H1 (cell line): ENCODE measurements around the gene SKIDA1. TPM values are rescaled to one million over a fixed set of nuclear protein-coding genes. Genes with fewer than 3 reads are reported as not detected.

ENCODE experiments used
- CTCF ChIA-PET: fragments of 300-600 bp; sonication (Branson Sonifier 250); formaldehyde crosslinking; loops from one replicate; lab custom pipeline; 2021; ENCODE audit not compliant: partially characterized antibody; lab: Charles Lee
- POLR2A ChIA-PET: fragments of 300-600 bp; sonication (Branson Sonifier 250); formaldehyde crosslinking; loops from one replicate; lab custom pipeline; 2021; ENCODE audit warnings: inconsistent platforms; ENCODE audit not compliant: partially characterized antibody; lab: Charles Lee
- DNase-seq, 2 experiments: peaks; one replicate each; pipeline versions ENCODE4 v3.0.0 to v3.0.0-alpha.2; 2010 to 2022; ENCODE audit warnings: low spot score in 2 of 2, low read depth in 1 of 2, mixed read lengths in 1 of 2
- FAIRE-seq: peaks from 2 replicates; lab custom pipeline; 2011; peaks lifted over from hg19 to GRCh38; lab: Jason Lieb, UNC
- H2AFZ ChIP-seq: 2 replicates; pipeline ENCODE4 v1.8.1; 2012; ENCODE audit warnings: low read length, inconsistent platforms
- H2AK5ac ChIP-seq: 2 replicates; pipeline ENCODE4 v1.6.1; 2013; ENCODE audit warnings: low read depth, low read length
- H2BK120ac ChIP-seq: replicated peaks from 2 replicates; pipeline ENCODE3; 2013; ENCODE audit warnings: low read depth, low read length, inconsistent platforms
- H2BK12ac ChIP-seq: 2 replicates; pipeline ENCODE4 v1.6.1; 2013; ENCODE audit warnings: low read depth, low read length
- H2BK15ac ChIP-seq: 2 replicates; pipeline ENCODE4 v1.6.1; 2013; ENCODE audit warnings: low read length
- H2BK20ac ChIP-seq: 2 replicates; pipeline ENCODE4 v1.6.1; 2013; ENCODE audit warnings: low read length
- H2BK5ac ChIP-seq: 2 replicates; pipeline ENCODE4 v1.6.1; 2013; ENCODE audit warnings: low read depth, low read length
- H3K14ac ChIP-seq: 2 replicates; pipeline ENCODE4 v1.6.1; 2013; ENCODE audit warnings: inconsistent platforms; ENCODE audit not compliant: insufficient read length
- H3K18ac ChIP-seq: 2 replicates; pipeline ENCODE4 v1.6.1; 2013; ENCODE audit warnings: low read length; ENCODE audit errors: extremely low read depth
- H3K23ac ChIP-seq: 2 replicates; pipeline ENCODE4 v1.6.1; 2013; ENCODE audit warnings: inconsistent platforms; ENCODE audit not compliant: insufficient read length
- H3K23me2 ChIP-seq: 2 replicates; pipeline ENCODE4 v1.6.1; 2013; ENCODE audit warnings: low read depth, low read length
- H3K27ac ChIP-seq: 2 replicates; pipeline ENCODE4 v1.6.1; 2011; ENCODE audit warnings: low read depth, low read length, inconsistent platforms
- H3K27me3 ChIP-seq, 4 experiments: replicated peaks in 1 of 4; 1 replicate in 1 of 4; 2 replicates in 3 of 4; pipeline versions ENCODE4 v1.6.1 to v1.8.1; 2011 to 2013; ENCODE audit warnings: low read length in 3 of 4, mild to moderate bottlenecking in 3 of 4, inconsistent platforms in 2 of 4, mixed read lengths in 2 of 4, moderate library complexity in 1 of 4; ENCODE audit not compliant: control insufficient read depth in 3 of 4, insufficient read depth in 3 of 4; ENCODE audit errors: extremely low read depth in 1 of 4
- H3K36me3 ChIP-seq, 4 experiments: 2 replicates each; pipeline versions ENCODE4 v1.6.1 to v1.8.1; 2011 to 2013; ENCODE audit warnings: mild to moderate bottlenecking in 4 of 4, low read length in 3 of 4, moderate library complexity in 2 of 4, control low read depth in 1 of 4, inconsistent platforms in 1 of 4; ENCODE audit not compliant: insufficient read depth in 4 of 4, control insufficient read depth in 2 of 4
- H3K4ac ChIP-seq: replicated peaks from 2 replicates; pipeline ENCODE3; 2013; ENCODE audit warnings: low read length, low read depth, mixed read lengths, inconsistent platforms; ENCODE audit not compliant: insufficient read length
- H3K4me1 ChIP-seq, 4 experiments: replicated peaks in 1 of 4; 1 replicate in 1 of 4; 2 replicates in 3 of 4; pipeline versions ENCODE4 v1.6.1 to v1.8.1; 2011 to 2013; ENCODE audit warnings: low read length in 3 of 4, inconsistent platforms in 2 of 4, mixed read lengths in 1 of 4; ENCODE audit not compliant: insufficient read depth in 4 of 4, control insufficient read depth in 3 of 4
- H3K4me2 ChIP-seq, 2 experiments: 2 replicates each; pipeline versions ENCODE4 v1.6.1 to v1.8.1; 2011 to 2013; ENCODE audit warnings: low read depth in 2 of 2, low read length in 2 of 2, control low read depth in 1 of 2, inconsistent platforms in 1 of 2, mild to moderate bottlenecking in 1 of 2; ENCODE audit not compliant: insufficient read depth in 1 of 2
- H3K4me3 ChIP-seq, 4 experiments: fragments of 200-600, 300-600 bp in 1 of 4; sonication (generic), shearing (Covaris generic), sonication (Bioruptor Twin) in 1 of 4; 2 replicates each; pipeline versions ENCODE4 v1.5.1 to v1.8.1; 2011 to 2016; ENCODE audit warnings: low read length in 4 of 4, low read depth in 3 of 4, control low read depth in 2 of 4, inconsistent platforms in 2 of 4, mild to moderate bottlenecking in 2 of 4, mixed read lengths in 1 of 4, moderate library complexity in 1 of 4; ENCODE audit not compliant: insufficient read depth in 2 of 4; ENCODE audit errors: extremely low read depth in 1 of 4
- H3K56ac ChIP-seq: replicated peaks from 2 replicates; pipeline ENCODE3; 2013; ENCODE audit warnings: low read depth, mild to moderate bottlenecking, mixed read lengths, low read length, inconsistent platforms; ENCODE audit not compliant: insufficient read length
- H3K79me1 ChIP-seq: 2 replicates; pipeline ENCODE4 v1.6.1; 2013; ENCODE audit warnings: low read depth, low read length, control low read depth
- H3K79me2 ChIP-seq, 2 experiments: 2 replicates each; pipeline versions ENCODE4 v1.6.1 to v1.8.1; 2012 to 2013; ENCODE audit warnings: low read length in 2 of 2, mild to moderate bottlenecking in 2 of 2, inconsistent platforms in 1 of 2; ENCODE audit not compliant: insufficient read depth in 2 of 2, control insufficient read depth in 1 of 2
- H3K9ac ChIP-seq, 4 experiments: replicated peaks in 1 of 4; 1 replicate in 1 of 4; 2 replicates in 3 of 4; pipeline versions ENCODE4 v1.6.1 to v1.8.1; 2011 to 2013; ENCODE audit warnings: low read depth in 3 of 4, low read length in 3 of 4, control low read depth in 2 of 4, mild to moderate bottlenecking in 2 of 4, moderate library complexity in 2 of 4, inconsistent platforms in 1 of 4; ENCODE audit errors: extremely low read depth in 1 of 4
- H3K9me3 ChIP-seq, 2 experiments: 2 replicates each; pipeline versions ENCODE4 v1.6.1 to v1.8.1; 2012 to 2013; ENCODE audit warnings: mild to moderate bottlenecking in 2 of 2, moderate library complexity in 2 of 2, control low read depth in 1 of 2, inconsistent platforms in 1 of 2, low read depth in 1 of 2, low read length in 1 of 2, mixed read lengths in 1 of 2; ENCODE audit not compliant: insufficient read depth in 2 of 2
- H4K20me1 ChIP-seq, 2 experiments: replicated peaks in 1 of 2; 2 replicates each; pipeline versions ENCODE3 to v1.8.1; 2011 to 2013; ENCODE audit warnings: inconsistent platforms in 2 of 2, low read length in 2 of 2, mild to moderate bottlenecking in 1 of 2; ENCODE audit not compliant: insufficient read depth in 2 of 2, control insufficient read depth in 1 of 2
- H4K5ac ChIP-seq: 2 replicates; pipeline ENCODE4 v1.6.1; 2013; ENCODE audit warnings: low read length, low read depth, mixed read lengths, inconsistent platforms; ENCODE audit not compliant: insufficient read length
- H4K8ac ChIP-seq: 2 replicates; pipeline ENCODE4 v1.8.0; 2013; ENCODE audit warnings: mild to moderate bottlenecking, moderate library complexity, low read length, inconsistent platforms; ENCODE audit not compliant: insufficient read depth; ENCODE audit errors: extremely low read depth
- H4K91ac ChIP-seq: replicated peaks from 2 replicates; pipeline ENCODE3; 2013; ENCODE audit warnings: low read length, mixed read lengths, inconsistent platforms; ENCODE audit not compliant: insufficient read length
- ASH2L ChIP-seq: fragments of 200-600, 300-600 bp; sonication (generic); IDR thresholded peaks from one replicate; pipeline ENCODE4 v1.7.1; 2017; ENCODE audit warnings: low read length
- E2F6 ChIP-seq: IDR thresholded peaks from 2 replicates; pipeline ENCODE4 v1.6.1; 2012; ENCODE audit warnings: inconsistent platforms
- KDM5A ChIP-seq: fragments of 200-600 bp; IDR thresholded peaks from 2 replicates; pipeline ENCODE4 v1.7.1; 2012; ENCODE audit warnings: mild to moderate bottlenecking, low read length, inconsistent platforms, mixed read lengths
- NANOG ChIP-seq: IDR thresholded peaks from 2 replicates; pipeline ENCODE4 v1.6.1; 2011; ENCODE audit warnings: low read length, low read depth, mild to moderate bottlenecking, inconsistent platforms; ENCODE audit not compliant: insufficient read depth, poor library complexity, severe bottlenecking
- PHF8 ChIP-seq: fragments of 200-600 bp; sonication (generic); conservative IDR thresholded peaks from 2 replicates; pipeline ENCODE4 v1.7.1; 2012; ENCODE audit warnings: low read depth, mild to moderate bottlenecking, inconsistent platforms, low read length, moderate library complexity
- RAD21 ChIP-seq, 2 experiments: IDR thresholded peaks in 1 of 2; conservative IDR thresholded peaks in 1 of 2; 2 replicates each; pipeline ENCODE4 v1.6.1; 2011; ENCODE audit warnings: low read depth in 2 of 2, low read length in 2 of 2, improper control_type of control experiment in 1 of 2, inconsistent platforms in 1 of 2, mild to moderate bottlenecking in 1 of 2, moderate library complexity in 1 of 2
- SIN3A ChIP-seq, 2 experiments: IDR thresholded peaks in 1 of 2; conservative IDR thresholded peaks in 1 of 2; 2 replicates each; pipeline ENCODE4 v1.6.1; 2011 to 2012; ENCODE audit warnings: low read length in 2 of 2, improper control_type of control experiment in 1 of 2, low read depth in 1 of 2, mild to moderate bottlenecking in 1 of 2
- SIRT6 ChIP-seq: IDR thresholded peaks from one replicate; pipeline ENCODE4 v1.7.1; 2012; ENCODE audit warnings: low read length, inconsistent platforms
- SP4 ChIP-seq: IDR thresholded peaks from 2 replicates; pipeline ENCODE4 v1.6.1; 2012; ENCODE audit warnings: low read length, inconsistent platforms
- YY1 ChIP-seq: IDR thresholded peaks from 2 replicates; pipeline ENCODE4 v1.6.1; 2011; ENCODE audit warnings: low read depth, mild to moderate bottlenecking, low read length
- WGBS, 2 experiments: shearing (Covaris generic) in 1 of 2; methylation state at CpG; one replicate each; pipeline versions ENCODE4 v1.1.6 to v1.1.7; 2013 to 2015; ENCODE audit warnings: low lambda C conversion rate in 2 of 2, mixed read lengths in 2 of 2, inconsistent platforms in 1 of 2, low coverage in 1 of 2, missing lambda C conversion rate in 1 of 2; ENCODE audit not compliant: insufficient replicate concordance in 2 of 2, insufficient coverage in 1 of 2, insufficient read length in 1 of 2; ENCODE audit errors: extremely low coverage in 1 of 2, missing lambda C conversion rate in 1 of 2; 5-methylcytosine and 5-hydroxymethylcytosine counted together
- polyA plus RNA-seq, 7 experiments: library from polyadenylated mRNA; depleted of rRNA in 3 of 7; stranded (reverse) in 5 of 7; unstranded in 2 of 7; fragments of >200 nt in 5 of 7; fragments of 200-250 nt in 2 of 7; gene quantifications; 1 replicate in 5 of 7; 2 replicates in 1 of 7; 4 replicates in 1 of 7; pipeline versions ENCODE4 v1.2.1 to v1.2.3, GENCODE V29; 2011 to 2013; ENCODE audit warnings: missing spikeins in 2 of 7, mixed read lengths in 2 of 7
- total RNA-seq: library from RNA; stranded (reverse); fragmentation: NEBNext Ultra II Directional; extraction: Animal tissue kit (Norgen Biotek cat#: 25700); gene quantifications from 2 replicates; pipeline ENCODE4 v1.2.1, GENCODE V29; 2021

The SKIDA1 gene
- total and polyA plus RNA-seq, 2 of the 8 experiments (the other 6 are each of a cell fraction or from before 2014, with no cell fraction given) = 1.5 to 8.0 TPM

- H3K9ac ChIP-seq = no peak overlapping the region
Measured at GRCh38 chr10:21488246-21488956, 37.1 kb downstream of the SKIDA1 start.

More at GRCh38 chr10:21488246-21488956, 37.1 kb downstream of the SKIDA1 start:
- TF ChIP-seq ASH2L (no peak), PHF8 (no peak), YY1 (no peak), NANOG (no peak), KDM5A (no peak), SIN3A (conservative IDR thresholded peaks at IDR 0.05 in 1 of 2, IDR thresholded peaks at IDR 0.05 in 1 of 2; ENCODE audit: low read depth in 1 of 2, low read length in 2 of 2) (no peak), SP4 (no peak), RAD21 (IDR thresholded peaks at IDR 0.05 in 1 of 2, conservative IDR thresholded peaks at IDR 0.05 in 1 of 2; ENCODE audit: low read depth in 2 of 2, low read length in 2 of 2) (no peak), E2F6 (no peak), SIRT6 (no peak)
- TF ChIP-seq, all 59 proteins: peak for 0
- FAIRE-seq (no peak), DNase-seq (no peak)
- Histone ChIP-seq H4K20me1 (no peaks in the 10 kb centered on the region), H3K9me3 (no peaks in the 10 kb centered on the region), H2BK20ac (no peak overlapping the region), H2BK12ac (no peak overlapping the region), H4K91ac (no peak overlapping the region), H3K14ac (no peak overlapping the region), H3K18ac (no peak overlapping the region), H3K4ac (no peak overlapping the region), H3K79me2 (peaks cover 0 to 4% of the 10 kb centered on the region in 2 experiments; a peak in 1 of 4 replicates), H2BK5ac (no peak overlapping the region), H3K36me3 (peaks cover 0 to 7% (median 0%) of the 10 kb centered on the region in 4 experiments; a peak in 2 of 8 replicates), H3K4me1 (no peaks in the 10 kb centered on the region; a peak in 1 of 7 replicates), H3K56ac (no peak overlapping the region), H2BK120ac (no peak overlapping the region), H3K23me2 (no peaks in the 10 kb centered on the region), H4K5ac (no peak overlapping the region), H2AK5ac (no peak overlapping the region), H3K23ac (no peak overlapping the region), H3K27me3 (no peaks in the 10 kb centered on the region), H3K27ac (no peak overlapping the region), H3K79me1 (no peaks in the 10 kb centered on the region), H3K4me3 (no peak overlapping the region), H4K8ac (no peak overlapping the region), H2BK15ac (no peak overlapping the region), H3K4me2 (no peak overlapping the region), H2AFZ (no peak overlapping the region)
- 84 to 100% methylated on average over 2 to 6 of the region's 6 CpGs for WGBS, 2 experiments
- ChIA-PET CTCF (interaction anchor here (0.6 to 1.8 kb wide), 7 partner anchors 8 to 404 kb away, joined by 3 to 8 read pairs (median 3); no protein-coding TSS in a partner anchor), POLR2A (interaction anchor here (1.1 to 1.2 kb wide), 3 partner anchors 39 to 210 kb away, joined by 3 to 4 read pairs (median 3); no protein-coding TSS in a partner anchor)
